NT2/D1 (cell line): Measurements from ENCODE around the gene KCNQ5.

Experiments
- YY1 ChIP-seq: IDR thresholded peaks from 2 replicates; pipeline ENCODE4 v1.6.1; 2011; ENCODE audit not compliant: insufficient read length, insufficient read depth
- ZNF274 ChIP-seq: IDR thresholded peaks from 2 replicates; pipeline ENCODE4 v1.6.1; 2011; ENCODE audit warnings: mild to moderate bottlenecking, low read depth, low read length

- TF ChIP-seq ZNF274 (no peak), YY1 (no peak)
Measured at GRCh38 chr6:72646604-72647485, 25.0 kb downstream of the KCNQ5 start.
